ENCODE results near the gene ZNF646. TPM values are rescaled to one million over a fixed set of nuclear protein-coding genes. Genes with fewer than 3 reads are reported as not detected.
A peak's percentile ranks its signal among the peaks of the same experiment; 100 is the strongest.

Gene ZNF646
- total and polyA plus RNA-seq, 2 experiments from 2014 or later, result 4.8 to 9.1 TPM

DNA sequence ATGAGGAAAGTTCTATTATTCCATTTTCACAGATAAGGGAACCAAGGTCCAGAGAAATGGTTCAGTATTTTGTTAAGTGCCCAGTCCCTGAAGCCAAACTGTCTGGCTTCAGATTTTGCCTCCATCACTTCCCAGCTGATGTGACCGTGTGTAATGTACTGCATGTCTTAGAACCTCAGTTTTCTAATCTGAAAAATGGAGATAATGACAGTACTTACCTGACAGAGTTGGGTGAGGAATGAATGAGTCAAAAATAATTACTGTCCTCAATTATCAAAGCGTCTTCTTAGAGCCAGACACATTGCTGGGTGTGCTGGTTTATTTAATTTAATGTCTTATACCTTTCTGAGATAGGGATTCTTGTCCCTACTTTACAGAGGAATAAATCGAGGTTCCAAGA is 6.9 kb upstream of the ZNF646 start:
- H3K9me3 ChIP-seq (ENCODE audit: low read depth), result no peaks in the 10 kb centered on the region

GRCh38 chr16:31071861-31072260 is 2.4 kb upstream of the ZNF646 start:
- DNase-seq (ENCODE audit: low spot score), result peak; percentile 12
- no peaks in the 10 kb centered on the region for H3K27me3 ChIP-seq
- H3K4me3 ChIP-seq, result peak overlapping the region; percentile 78
- peak overlapping the region; percentile 75 for H3K4me2 ChIP-seq
- H3K9me2 ChIP-seq (replicated peaks; ENCODE audit: insufficient read depth), result no peaks in the 10 kb centered on the region
- no peaks in the 10 kb centered on the region for H4K20me1 ChIP-seq (ENCODE audit: insufficient read depth, poor library complexity, severe bottlenecking)
- H3K4me1 ChIP-seq (ENCODE audit: insufficient read depth), result peaks cover 10% of the 10 kb centered on the region
- no peaks in the 10 kb centered on the region for H3K9me3 ChIP-seq (ENCODE audit: low read depth)
- H3K27ac ChIP-seq, result peak overlapping the region; percentile 99
- no peaks in the 10 kb centered on the region for H3K36me3 ChIP-seq (replicated peaks; ENCODE audit: insufficient read depth, low read depth)
- no peak overlapping the region for H2AFZ ChIP-seq
- 51% methylated on average over 4 of the region's 4 CpGs for WGBS (ENCODE audit: low lambda C conversion rate, missing lambda C conversion rate)
- TF ChIP-seq, protein P1, sequence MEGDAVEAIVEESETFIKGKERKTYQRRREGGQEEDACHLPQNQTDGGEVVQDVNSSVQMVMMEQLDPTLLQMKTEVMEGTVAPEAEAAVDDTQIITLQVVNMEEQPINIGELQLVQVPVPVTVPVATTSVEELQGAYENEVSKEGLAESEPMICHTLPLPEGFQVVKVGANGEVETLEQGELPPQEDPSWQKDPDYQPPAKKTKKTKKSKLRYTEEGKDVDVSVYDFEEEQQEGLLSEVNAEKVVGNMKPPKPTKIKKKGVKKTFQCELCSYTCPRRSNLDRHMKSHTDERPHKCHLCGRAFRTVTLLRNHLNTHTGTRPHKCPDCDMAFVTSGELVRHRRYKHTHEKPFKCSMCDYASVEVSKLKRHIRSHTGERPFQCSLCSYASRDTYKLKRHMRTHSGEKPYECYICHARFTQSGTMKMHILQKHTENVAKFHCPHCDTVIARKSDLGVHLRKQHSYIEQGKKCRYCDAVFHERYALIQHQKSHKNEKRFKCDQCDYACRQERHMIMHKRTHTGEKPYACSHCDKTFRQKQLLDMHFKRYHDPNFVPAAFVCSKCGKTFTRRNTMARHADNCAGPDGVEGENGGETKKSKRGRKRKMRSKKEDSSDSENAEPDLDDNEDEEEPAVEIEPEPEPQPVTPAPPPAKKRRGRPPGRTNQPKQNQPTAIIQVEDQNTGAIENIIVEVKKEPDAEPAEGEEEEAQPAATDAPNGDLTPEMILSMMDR (IDR thresholded peaks at IDR 0.05; ENCODE audit: poor library complexity), result no peak
- TF ChIP-seq EZH2 (IDR thresholded peaks at IDR 0.05; ENCODE audit: borderline replicate concordance) (no peak), EZH2phosphoT487 (IDR thresholded peaks at IDR 0.05; ENCODE audit: low read depth, severe bottlenecking, unreplicated experiment) (no peak)
- peaks cover 84% of the 10 kb centered on the region for H3K79me2 ChIP-seq

More for the DNA sequence above, 6.9 kb upstream of the ZNF646 start:
- 92% methylated on average over 3 of the region's 3 CpGs for WGBS (ENCODE audit: low lambda C conversion rate, missing lambda C conversion rate)
- no peaks in the 10 kb centered on the region for H3K9me2 ChIP-seq (replicated peaks; ENCODE audit: insufficient read depth)
- DNase-seq (ENCODE audit: low spot score), result no peak
- no peak overlapping the region for H3K27ac ChIP-seq
- no peaks in the 10 kb centered on the region for H4K20me1 ChIP-seq (ENCODE audit: insufficient read depth, poor library complexity, severe bottlenecking)
- no peaks in the 10 kb centered on the region for H3K36me3 ChIP-seq (replicated peaks; ENCODE audit: insufficient read depth, low read depth)
- peaks cover 7% of the 10 kb centered on the region for H3K4me1 ChIP-seq (ENCODE audit: insufficient read depth)
- no peak overlapping the region for H2AFZ ChIP-seq
- no peak overlapping the region for H3K4me3 ChIP-seq
- TF ChIP-seq EZH2phosphoT487 (IDR thresholded peaks at IDR 0.05; ENCODE audit: low read depth, severe bottlenecking, unreplicated experiment) (no peak), EZH2 (IDR thresholded peaks at IDR 0.05; ENCODE audit: borderline replicate concordance) (no peak)
- no peak overlapping the region for H3K4me2 ChIP-seq
- H3K79me2 ChIP-seq, result peaks cover 65% of the 10 kb centered on the region
- no peaks in the 10 kb centered on the region for H3K27me3 ChIP-seq

DNA sequence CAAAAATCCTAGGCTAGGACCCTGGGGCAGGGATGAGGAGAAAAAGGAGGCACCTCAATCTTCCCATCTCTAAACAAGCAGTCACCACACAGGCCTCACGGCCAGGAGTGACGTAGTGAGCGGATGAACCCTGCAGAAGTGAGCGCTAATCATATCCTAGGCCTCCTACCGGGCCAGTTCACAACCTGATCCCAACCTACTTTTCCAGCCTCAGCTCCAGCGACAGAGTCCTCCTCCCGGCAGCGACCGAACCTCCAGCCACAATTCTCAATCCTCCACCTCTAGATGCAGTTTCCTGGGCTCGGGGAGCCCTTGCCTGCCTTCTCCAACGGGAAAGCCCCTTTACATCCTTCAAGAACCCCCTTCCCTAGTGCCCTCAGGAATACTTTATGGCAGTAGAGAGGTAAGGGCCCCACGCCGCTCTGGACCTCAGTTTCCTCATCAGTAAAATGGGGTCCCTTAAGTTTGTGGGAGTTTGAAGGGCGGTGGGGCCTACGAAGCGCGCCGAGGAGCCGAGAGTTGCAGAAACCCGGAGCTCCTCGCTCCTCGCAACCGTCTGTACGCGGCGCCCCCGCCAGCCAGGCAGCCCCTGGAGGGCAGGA is 1.6 kb upstream of the ZNF646 start:
- 1% methylated on average over 27 of the region's 27 CpGs for WGBS (ENCODE audit: low lambda C conversion rate, missing lambda C conversion rate)
- Histone ChIP-seq H3K27ac (peak overlapping the region; percentile 99), H3K4me3 (peak overlapping the region; percentile 78), H3K27me3 (no peaks in the 10 kb centered on the region), H3K4me1 (ENCODE audit: insufficient read depth) (peaks cover 10% of the 10 kb centered on the region), H2AFZ (peak overlapping the region; percentile 80), H4K20me1 (ENCODE audit: insufficient read depth, poor library complexity, severe bottlenecking) (no peaks in the 10 kb centered on the region), H3K9me3 (ENCODE audit: low read depth) (no peaks in the 10 kb centered on the region), H3K4me2 (peak overlapping the region; percentile 75), H3K36me3 (replicated peaks; ENCODE audit: insufficient read depth, low read depth) (no peaks in the 10 kb centered on the region), H3K79me2 (peaks cover 82% of the 10 kb centered on the region), H3K9me2 (replicated peaks; ENCODE audit: insufficient read depth) (no peaks in the 10 kb centered on the region)
- peak; percentile 37 for DNase-seq (ENCODE audit: low spot score)
- TF ChIP-seq EZH2phosphoT487 (IDR thresholded peaks at IDR 0.05; ENCODE audit: low read depth, severe bottlenecking, unreplicated experiment), result no peak
- TF ChIP-seq, protein P1 (IDR thresholded peaks at IDR 0.05; ENCODE audit: poor library complexity), result no peak
- TF ChIP-seq EZH2 (IDR thresholded peaks at IDR 0.05; ENCODE audit: borderline replicate concordance), result no peak

DNA sequence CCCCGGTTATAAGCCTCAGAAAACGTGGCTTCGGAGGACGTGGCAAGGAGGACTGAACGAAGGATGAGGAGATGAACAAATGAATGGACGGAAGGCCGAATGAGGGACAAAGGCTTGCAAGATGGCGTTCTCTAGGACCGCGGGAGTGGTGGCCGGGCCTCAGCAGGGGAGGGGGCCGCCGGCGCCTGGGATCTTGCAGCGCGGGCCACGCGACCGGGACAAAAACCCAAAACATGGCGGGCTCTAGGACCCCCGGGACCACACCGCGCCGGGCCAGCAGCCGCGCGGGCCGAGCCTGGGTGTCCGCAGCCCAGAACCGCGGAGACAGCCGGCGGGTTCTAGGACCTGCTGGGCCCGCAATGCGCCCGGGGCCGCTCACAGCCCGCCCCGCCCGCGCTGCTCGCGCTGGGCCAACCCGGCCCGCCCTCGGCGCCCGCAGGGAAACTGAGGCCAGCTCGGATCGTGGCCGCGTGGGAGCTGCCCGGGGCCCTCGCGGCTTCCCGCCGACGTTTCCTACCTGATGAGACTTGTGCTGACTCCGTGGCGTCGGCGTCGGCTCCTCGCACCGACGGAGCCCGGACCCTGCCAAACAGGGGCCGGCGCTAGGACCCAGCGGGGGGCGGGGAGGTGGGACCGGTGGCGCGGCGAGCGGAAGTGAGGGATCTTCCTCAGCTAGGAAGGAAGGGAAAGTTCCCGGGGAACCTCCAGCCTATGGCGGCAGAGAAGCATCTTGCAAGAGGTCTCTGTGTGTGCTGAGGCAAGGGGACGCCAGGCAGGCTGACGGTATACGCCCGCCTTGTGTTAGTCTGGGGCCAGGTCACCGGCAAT is 866 bp upstream of the ZNF646 start:
- H3K4me3 ChIP-seq, result peak overlapping the region; percentile 78
- peak overlapping the region; percentile 99 for H3K27ac ChIP-seq
- H3K9me2 ChIP-seq (replicated peaks; ENCODE audit: insufficient read depth), result no peaks in the 10 kb centered on the region
- no peak for TF ChIP-seq EZH2phosphoT487 (IDR thresholded peaks at IDR 0.05; ENCODE audit: low read depth, severe bottlenecking, unreplicated experiment)
- no peak for TF ChIP-seq EZH2 (IDR thresholded peaks at IDR 0.05; ENCODE audit: borderline replicate concordance)
- TF ChIP-seq, protein P1 (IDR thresholded peaks at IDR 0.05; ENCODE audit: poor library complexity), result no peak
- DNase-seq (ENCODE audit: low spot score), result peak; percentile 95
- no peaks in the 10 kb centered on the region for H3K27me3 ChIP-seq
- peaks cover 10% of the 10 kb centered on the region for H3K4me1 ChIP-seq (ENCODE audit: insufficient read depth)
- H3K4me2 ChIP-seq, result peak overlapping the region; percentile 75
- 1% methylated on average over 60 of the region's 83 CpGs for WGBS (ENCODE audit: low lambda C conversion rate, missing lambda C conversion rate)
- H4K20me1 ChIP-seq (ENCODE audit: insufficient read depth, poor library complexity, severe bottlenecking), result no peaks in the 10 kb centered on the region
- peaks cover 82% of the 10 kb centered on the region for H3K79me2 ChIP-seq
- no peaks in the 10 kb centered on the region for H3K9me3 ChIP-seq (ENCODE audit: low read depth)
- H2AFZ ChIP-seq, result peak overlapping the region; percentile 80
- no peaks in the 10 kb centered on the region for H3K36me3 ChIP-seq (replicated peaks; ENCODE audit: insufficient read depth, low read depth)
